PC-9 (cell line): ENCODE data around the gene VWA2.

Experiments used
- EZH2 ChIP-seq: fragments of 200-600 bp; sonication (generic); IDR thresholded peaks from 2 replicates; pipeline ENCODE4 v1.8.0; 2017; ENCODE audit warnings: antibody characterized with exemption, low read depth
- TF ChIP-seq, protein P1 (sequence below): fragments of 200-600 bp; sonication (generic); conservative IDR thresholded peaks from 2 replicates; pipeline ENCODE4 v1.6.1; 2017; ENCODE audit warnings: mixed run types, antibody characterized with exemption, mild to moderate bottlenecking, moderate library complexity

DNA sequence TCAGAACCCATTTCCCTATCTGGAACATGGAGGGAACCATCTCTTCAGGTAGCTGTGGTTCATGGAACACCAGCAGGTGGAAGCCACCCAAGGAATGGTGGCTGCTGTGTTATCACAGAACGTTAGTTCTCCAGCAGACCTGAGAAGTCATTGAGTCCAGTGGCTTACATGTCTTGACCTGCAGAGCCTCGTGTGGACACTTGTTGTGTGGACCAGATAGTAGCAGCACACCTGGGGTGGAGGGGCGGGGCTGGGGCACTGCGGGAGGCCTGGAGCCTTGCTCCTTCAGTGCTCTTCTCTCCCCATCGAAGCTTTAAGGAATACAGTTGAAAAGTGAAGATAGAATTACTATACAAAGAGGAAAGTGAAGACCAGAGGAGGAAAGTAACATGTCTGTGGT, 42.4 kb downstream of the VWA2 start:
- TF ChIP-seq, protein P1, sequence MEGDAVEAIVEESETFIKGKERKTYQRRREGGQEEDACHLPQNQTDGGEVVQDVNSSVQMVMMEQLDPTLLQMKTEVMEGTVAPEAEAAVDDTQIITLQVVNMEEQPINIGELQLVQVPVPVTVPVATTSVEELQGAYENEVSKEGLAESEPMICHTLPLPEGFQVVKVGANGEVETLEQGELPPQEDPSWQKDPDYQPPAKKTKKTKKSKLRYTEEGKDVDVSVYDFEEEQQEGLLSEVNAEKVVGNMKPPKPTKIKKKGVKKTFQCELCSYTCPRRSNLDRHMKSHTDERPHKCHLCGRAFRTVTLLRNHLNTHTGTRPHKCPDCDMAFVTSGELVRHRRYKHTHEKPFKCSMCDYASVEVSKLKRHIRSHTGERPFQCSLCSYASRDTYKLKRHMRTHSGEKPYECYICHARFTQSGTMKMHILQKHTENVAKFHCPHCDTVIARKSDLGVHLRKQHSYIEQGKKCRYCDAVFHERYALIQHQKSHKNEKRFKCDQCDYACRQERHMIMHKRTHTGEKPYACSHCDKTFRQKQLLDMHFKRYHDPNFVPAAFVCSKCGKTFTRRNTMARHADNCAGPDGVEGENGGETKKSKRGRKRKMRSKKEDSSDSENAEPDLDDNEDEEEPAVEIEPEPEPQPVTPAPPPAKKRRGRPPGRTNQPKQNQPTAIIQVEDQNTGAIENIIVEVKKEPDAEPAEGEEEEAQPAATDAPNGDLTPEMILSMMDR = no peak
- TF ChIP-seq EZH2 = no peak
